Liver (tissue), 3 donors: ENCODE measurements around the gene KCTD4.

Experiments
- JUND ChIP-seq, 2 donors: IDR thresholded peaks; 2 replicates each; pipeline ENCODE4 v1.6.1; 2016; ENCODE audit warnings: antibody characterized with exemption in 2 of 2
- TF ChIP-seq, protein P1 (sequence below): IDR thresholded peaks from 2 replicates; pipeline ENCODE4 v1.6.1; 2016; ENCODE audit warnings: antibody characterized with exemption
- TF ChIP-seq, protein P2 (sequence below): fragments of 150-350 bp; IDR thresholded peaks from 2 replicates; pipeline ENCODE4 v1.5.1; 2017; ENCODE audit warnings: improper control_type of control experiment, low read depth, low read length; ENCODE audit not compliant: missing input control
- TF ChIP-seq, protein P3 (sequence below): IDR thresholded peaks from 2 replicates; pipeline ENCODE4 v1.6.1; 2016; ENCODE audit warnings: antibody characterized with exemption
- TF ChIP-seq, protein P4 (sequence below): IDR thresholded peaks from 2 replicates; pipeline ENCODE4 v1.6.1; 2016; ENCODE audit warnings: antibody characterized with exemption, mild to moderate bottlenecking
- TF ChIP-seq, protein P5 (sequence below): IDR thresholded peaks from 2 replicates; pipeline ENCODE4 v1.6.1; 2016; ENCODE audit warnings: antibody characterized with exemption
- donor health status: healthy.
- donor health status: healthy.

DNA sequence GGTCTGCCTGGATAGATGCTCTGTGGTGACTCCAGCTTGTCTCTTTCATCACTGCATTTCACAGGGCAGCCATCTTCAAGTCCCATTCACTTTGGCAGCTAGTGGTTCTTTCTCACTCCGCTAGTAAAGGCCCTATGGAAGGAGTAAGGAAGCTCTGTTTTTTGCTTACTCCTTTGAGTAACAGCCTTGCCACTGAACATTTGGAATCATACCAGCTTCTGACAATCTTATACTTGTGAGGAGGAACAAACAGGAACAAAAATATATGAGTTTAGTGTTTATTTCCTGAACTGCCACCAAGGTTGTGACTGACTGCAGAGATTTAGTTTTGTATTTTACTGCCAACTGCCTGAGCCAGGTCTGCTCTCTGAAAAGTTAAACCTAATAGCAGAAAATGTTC lies 38.7 kb downstream of the KCTD4 start:
- TF ChIP-seq, protein P1, sequence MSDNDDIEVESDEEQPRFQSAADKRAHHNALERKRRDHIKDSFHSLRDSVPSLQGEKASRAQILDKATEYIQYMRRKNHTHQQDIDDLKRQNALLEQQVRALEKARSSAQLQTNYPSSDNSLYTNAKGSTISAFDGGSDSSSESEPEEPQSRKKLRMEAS, result no peak
- TF ChIP-seq, protein P2, sequence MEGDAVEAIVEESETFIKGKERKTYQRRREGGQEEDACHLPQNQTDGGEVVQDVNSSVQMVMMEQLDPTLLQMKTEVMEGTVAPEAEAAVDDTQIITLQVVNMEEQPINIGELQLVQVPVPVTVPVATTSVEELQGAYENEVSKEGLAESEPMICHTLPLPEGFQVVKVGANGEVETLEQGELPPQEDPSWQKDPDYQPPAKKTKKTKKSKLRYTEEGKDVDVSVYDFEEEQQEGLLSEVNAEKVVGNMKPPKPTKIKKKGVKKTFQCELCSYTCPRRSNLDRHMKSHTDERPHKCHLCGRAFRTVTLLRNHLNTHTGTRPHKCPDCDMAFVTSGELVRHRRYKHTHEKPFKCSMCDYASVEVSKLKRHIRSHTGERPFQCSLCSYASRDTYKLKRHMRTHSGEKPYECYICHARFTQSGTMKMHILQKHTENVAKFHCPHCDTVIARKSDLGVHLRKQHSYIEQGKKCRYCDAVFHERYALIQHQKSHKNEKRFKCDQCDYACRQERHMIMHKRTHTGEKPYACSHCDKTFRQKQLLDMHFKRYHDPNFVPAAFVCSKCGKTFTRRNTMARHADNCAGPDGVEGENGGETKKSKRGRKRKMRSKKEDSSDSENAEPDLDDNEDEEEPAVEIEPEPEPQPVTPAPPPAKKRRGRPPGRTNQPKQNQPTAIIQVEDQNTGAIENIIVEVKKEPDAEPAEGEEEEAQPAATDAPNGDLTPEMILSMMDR, result no peak
- TF ChIP-seq, protein P3, sequence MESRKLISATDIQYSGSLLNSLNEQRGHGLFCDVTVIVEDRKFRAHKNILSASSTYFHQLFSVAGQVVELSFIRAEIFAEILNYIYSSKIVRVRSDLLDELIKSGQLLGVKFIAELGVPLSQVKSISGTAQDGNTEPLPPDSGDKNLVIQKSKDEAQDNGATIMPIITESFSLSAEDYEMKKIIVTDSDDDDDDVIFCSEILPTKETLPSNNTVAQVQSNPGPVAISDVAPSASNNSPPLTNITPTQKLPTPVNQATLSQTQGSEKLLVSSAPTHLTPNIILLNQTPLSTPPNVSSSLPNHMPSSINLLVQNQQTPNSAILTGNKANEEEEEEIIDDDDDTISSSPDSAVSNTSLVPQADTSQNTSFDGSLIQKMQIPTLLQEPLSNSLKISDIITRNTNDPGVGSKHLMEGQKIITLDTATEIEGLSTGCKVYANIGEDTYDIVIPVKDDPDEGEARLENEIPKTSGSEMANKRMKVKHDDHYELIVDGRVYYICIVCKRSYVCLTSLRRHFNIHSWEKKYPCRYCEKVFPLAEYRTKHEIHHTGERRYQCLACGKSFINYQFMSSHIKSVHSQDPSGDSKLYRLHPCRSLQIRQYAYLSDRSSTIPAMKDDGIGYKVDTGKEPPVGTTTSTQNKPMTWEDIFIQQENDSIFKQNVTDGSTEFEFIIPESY, result no peak
- TF ChIP-seq, protein P4, sequence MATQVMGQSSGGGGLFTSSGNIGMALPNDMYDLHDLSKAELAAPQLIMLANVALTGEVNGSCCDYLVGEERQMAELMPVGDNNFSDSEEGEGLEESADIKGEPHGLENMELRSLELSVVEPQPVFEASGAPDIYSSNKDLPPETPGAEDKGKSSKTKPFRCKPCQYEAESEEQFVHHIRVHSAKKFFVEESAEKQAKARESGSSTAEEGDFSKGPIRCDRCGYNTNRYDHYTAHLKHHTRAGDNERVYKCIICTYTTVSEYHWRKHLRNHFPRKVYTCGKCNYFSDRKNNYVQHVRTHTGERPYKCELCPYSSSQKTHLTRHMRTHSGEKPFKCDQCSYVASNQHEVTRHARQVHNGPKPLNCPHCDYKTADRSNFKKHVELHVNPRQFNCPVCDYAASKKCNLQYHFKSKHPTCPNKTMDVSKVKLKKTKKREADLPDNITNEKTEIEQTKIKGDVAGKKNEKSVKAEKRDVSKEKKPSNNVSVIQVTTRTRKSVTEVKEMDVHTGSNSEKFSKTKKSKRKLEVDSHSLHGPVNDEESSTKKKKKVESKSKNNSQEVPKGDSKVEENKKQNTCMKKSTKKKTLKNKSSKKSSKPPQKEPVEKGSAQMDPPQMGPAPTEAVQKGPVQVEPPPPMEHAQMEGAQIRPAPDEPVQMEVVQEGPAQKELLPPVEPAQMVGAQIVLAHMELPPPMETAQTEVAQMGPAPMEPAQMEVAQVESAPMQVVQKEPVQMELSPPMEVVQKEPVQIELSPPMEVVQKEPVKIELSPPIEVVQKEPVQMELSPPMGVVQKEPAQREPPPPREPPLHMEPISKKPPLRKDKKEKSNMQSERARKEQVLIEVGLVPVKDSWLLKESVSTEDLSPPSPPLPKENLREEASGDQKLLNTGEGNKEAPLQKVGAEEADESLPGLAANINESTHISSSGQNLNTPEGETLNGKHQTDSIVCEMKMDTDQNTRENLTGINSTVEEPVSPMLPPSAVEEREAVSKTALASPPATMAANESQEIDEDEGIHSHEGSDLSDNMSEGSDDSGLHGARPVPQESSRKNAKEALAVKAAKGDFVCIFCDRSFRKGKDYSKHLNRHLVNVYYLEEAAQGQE, result no peak
- no peak for TF ChIP-seq JUND (IDR thresholded peaks at IDR 0.05)
- TF ChIP-seq, protein P5, sequence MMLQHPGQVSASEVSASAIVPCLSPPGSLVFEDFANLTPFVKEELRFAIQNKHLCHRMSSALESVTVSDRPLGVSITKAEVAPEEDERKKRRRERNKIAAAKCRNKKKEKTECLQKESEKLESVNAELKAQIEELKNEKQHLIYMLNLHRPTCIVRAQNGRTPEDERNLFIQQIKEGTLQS, result no peak
